ENCODE results near the gene SH2D2A. TPM values are rescaled to one million over a fixed set of nuclear protein-coding genes. Genes with fewer than 3 reads are reported as not detected.

SH2D2A gene
- total and polyA plus RNA-seq, 9 of the 15 experiments (the other 6 are each of a cell fraction or from before 2014, with no cell fraction given) = 0.89 to 33.6 (median 6.9) TPM

DNA sequence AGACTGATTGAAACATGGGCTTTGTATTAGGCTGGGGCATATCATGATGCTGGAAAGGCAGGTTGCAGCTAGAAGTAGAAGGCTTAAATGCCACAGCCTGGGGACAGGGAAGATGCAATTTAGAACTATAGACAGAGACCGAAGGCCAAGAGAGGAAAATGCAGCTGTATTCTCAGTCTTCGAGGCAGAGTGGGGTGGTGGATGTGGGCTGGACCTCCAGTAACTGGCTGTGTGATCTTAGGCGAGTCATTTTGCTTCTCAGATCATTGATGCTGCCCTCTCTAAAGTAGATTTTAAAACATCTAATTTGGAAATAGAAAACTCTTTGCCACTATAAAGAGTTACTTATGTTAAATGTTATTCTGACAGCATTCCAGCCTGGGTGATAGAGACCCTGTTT lies 17.7 kb upstream of the SH2D2A start:
- 0% methylated on average over 3 of the region's 3 CpGs for WGBS (ENCODE audit: insufficient coverage, low coverage, missing lambda C conversion rate)
- FAIRE-seq (no peak), DNase-seq (ENCODE audit: extremely low read depth in 1 of 4, low spot score in 3 of 4) (no peak), ATAC-seq (no peak)
- Histone ChIP-seq H3K4me2 (ENCODE audit: insufficient read depth, low read length) (no peak overlapping the region), H3K9me1 (ENCODE audit: control insufficient read depth, insufficient read depth, low read length) (no peaks in the 10 kb centered on the region), H3K4me3 (no peak overlapping the region), H3K79me2 (ENCODE audit: control insufficient read depth, insufficient read depth, low read length) (no peaks in the 10 kb centered on the region), H3K9ac (ENCODE audit: insufficient read depth in 1 of 2, low read depth in 2 of 2, low read length in 2 of 2) (no peak overlapping the region), H3K9me3 (replicated peaks; ENCODE audit: control insufficient read depth, insufficient read depth, low read depth, low read length) (no peaks in the 10 kb centered on the region), H3K36me3 (ENCODE audit: control insufficient read depth, insufficient read depth, low read length) (no peaks in the 10 kb centered on the region), H3K4me1 (replicated peaks in 1 of 2; ENCODE audit: control insufficient read depth in 2 of 2, insufficient read depth in 2 of 2, low read length in 2 of 2) (peaks cover 3 to 6% of the 10 kb centered on the region in 2 experiments; a peak in 3 of 5 replicates), H3K27me3 (ENCODE audit: control insufficient read depth in 2 of 2, insufficient read depth in 2 of 2, low read length in 2 of 2) (peaks cover 17 to 22% of the 10 kb centered on the region in 2 experiments; a peak in 4 of 5 replicates), H3K27ac (ENCODE audit: extremely low read depth, low read depth, low read length) (no peak overlapping the region), H2AFZ (ENCODE audit: low read depth, low read length) (no peak overlapping the region), H4K20me1 (replicated peaks; ENCODE audit: control insufficient read depth, insufficient read depth, low read length) (no peaks in the 10 kb centered on the region)
- ChIA-PET CTCF (ENCODE audit: low intra/inter-chr PET ratio) (interaction anchor here (0.5 kb wide), 1 partner anchor 37 kb away, joined by 3 read pairs; no protein-coding TSS in a partner anchor), POLR2A (interaction anchor here (0.6 kb wide), 1 partner anchor 30 kb away, joined by 3 read pairs; no protein-coding TSS in a partner anchor)
- no TSS peak for BruUV-seq (replicated peaks)
- TF ChIP-seq E2F3 (CRISPR knock-in tag; IDR thresholded peaks at IDR 0.05) (no peak), JUN (IDR thresholded peaks at IDR 0.05; ENCODE audit: borderline replicate concordance, low read depth, low read length) (no peak), JUN (CRISPR knock-in tag; IDR thresholded peaks at IDR 0.05; ENCODE audit: borderline replicate concordance) (no peak), RFX7 (CRISPR knock-in tag; IDR thresholded peaks at IDR 0.05) (no peak), RBM17 (IDR thresholded peaks at IDR 0.05; ENCODE audit: borderline replicate concordance, low read depth, low read length) (no peak), DMBX1 (CRISPR knock-in tag; IDR thresholded peaks at IDR 0.05; ENCODE audit: borderline replicate concordance) (no peak), ZBTB1 (CRISPR knock-in tag; IDR thresholded peaks at IDR 0.05; ENCODE audit: borderline replicate concordance, low read depth) (no peak), YY1 (IDR thresholded peaks at IDR 0.05; ENCODE audit: borderline replicate concordance in 1 of 3, control insufficient read depth in 1 of 3, extremely low read depth in 1 of 3, insufficient read depth in 3 of 3, insufficient read length in 1 of 3, insufficient replicate concordance in 2 of 3, low read depth in 1 of 3, low read length in 2 of 3) (no peak), THAP7 (CRISPR knock-in tag; IDR thresholded peaks at IDR 0.05) (no peak), ZFPM2 (CRISPR knock-in tag; IDR thresholded peaks at IDR 0.05) (no peak)
- TF ChIP-seq, protein P1, sequence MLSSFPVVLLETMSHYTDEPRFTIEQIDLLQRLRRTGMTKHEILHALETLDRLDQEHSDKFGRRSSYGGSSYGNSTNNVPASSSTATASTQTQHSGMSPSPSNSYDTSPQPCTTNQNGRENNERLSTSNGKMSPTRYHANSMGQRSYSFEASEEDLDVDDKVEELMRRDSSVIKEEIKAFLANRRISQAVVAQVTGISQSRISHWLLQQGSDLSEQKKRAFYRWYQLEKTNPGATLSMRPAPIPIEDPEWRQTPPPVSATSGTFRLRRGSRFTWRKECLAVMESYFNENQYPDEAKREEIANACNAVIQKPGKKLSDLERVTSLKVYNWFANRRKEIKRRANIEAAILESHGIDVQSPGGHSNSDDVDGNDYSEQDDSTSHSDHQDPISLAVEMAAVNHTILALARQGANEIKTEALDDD (IDR thresholded peaks at IDR 0.05) = no peak
- in situ Hi-C loops (cut with MboI) (no loop called here), intact Hi-C loops (cut with micrococcal nuclease) (loop anchor here (5.0 kb wide), 1 partner anchor 37 kb away; no protein-coding TSS in a partner anchor)

Data from K562 (cell line).